Measurements from ENCODE around the gene GPA33.

- no peak for TF ChIP-seq POLR2AphosphoS5 (IDR thresholded peaks at IDR 0.05; ENCODE audit: low read depth, low read length)
- TF ChIP-seq POLR2A (IDR thresholded peaks at IDR 0.05; ENCODE audit: low read depth, low read length), result no peak
- TF ChIP-seq PAX5 (IDR thresholded peaks at IDR 0.05; ENCODE audit: insufficient read depth, low read length, severe bottlenecking), result no peak
- TF ChIP-seq POU2F2 (IDR thresholded peaks at IDR 0.05; ENCODE audit: low read depth, low read length), result no peak
- no peak for TF ChIP-seq SPI1 (IDR thresholded peaks at IDR 0.05; ENCODE audit: low read depth, low read length)
- TF ChIP-seq TAF1 (IDR thresholded peaks at IDR 0.05; ENCODE audit: low read depth, low read length), result no peak
These were observed 18.9 kb downstream of the GPA33 start for GRCh38 chr1:167071286-167071685.
